ENCODE results near the gene SOX6. TPM values are rescaled to one million over a fixed set of nuclear protein-coding genes. Genes with fewer than 3 reads are reported as not detected.

SOX6 gene
- total RNA-seq, 1 donor from 2014 or later, result 53.7 TPM

DNA sequence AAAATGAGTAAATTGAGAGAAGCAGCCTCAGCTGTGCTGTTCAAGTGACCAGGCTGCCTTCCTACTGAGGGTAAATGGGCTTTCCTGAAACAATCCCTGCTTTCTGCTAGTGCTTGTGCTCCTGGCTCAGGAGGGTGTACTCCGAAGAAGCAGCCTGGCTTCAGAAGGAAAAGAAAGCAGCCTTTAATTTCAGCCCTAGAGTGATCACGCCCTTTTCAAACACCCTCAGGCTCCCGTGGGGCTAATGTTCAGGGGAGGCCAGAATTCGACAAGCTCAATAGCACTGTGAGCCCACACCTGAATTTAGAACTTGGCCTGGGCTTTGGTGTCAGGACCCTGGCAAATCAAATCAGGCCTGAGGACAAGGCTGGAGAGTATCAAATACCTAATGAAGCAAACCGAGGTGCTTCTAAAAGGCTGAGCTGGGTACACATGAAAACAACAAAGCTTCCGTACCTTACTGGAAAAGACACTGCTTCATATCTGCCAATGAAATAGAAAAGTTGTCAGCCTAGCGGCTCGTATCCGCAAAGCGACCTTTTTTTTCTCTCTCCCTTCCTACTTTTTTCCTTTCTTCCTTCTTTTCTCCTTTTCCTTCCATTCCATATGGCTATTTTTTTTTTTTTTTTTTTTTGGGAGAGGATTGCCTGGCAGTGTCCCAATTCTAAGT lies 387.8 kb downstream of the SOX6 start:
- DNase-seq (ENCODE audit: low spot score) (no peak), ATAC-seq (peak; percentile 71)
- intact Hi-C loops (cut with DNase I), result no loop called here

DNA sequence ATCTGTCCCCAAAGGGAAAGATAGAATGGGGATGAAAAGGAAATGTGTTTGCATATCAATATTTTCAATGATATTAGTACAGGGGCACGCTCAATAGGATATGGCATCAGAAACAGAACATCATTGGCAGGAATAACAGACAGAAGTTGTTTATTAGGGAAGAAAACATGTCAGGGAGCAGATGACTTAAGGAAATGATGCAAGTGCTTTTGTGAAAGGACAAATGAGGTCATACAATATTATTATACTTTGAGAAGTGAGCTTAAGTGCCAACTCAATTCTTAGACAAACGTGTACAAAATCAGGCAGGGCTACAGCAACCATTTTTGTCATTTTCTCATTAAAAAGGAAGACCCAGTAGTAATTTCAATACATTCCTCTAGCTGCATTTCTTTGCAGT lies 388.4 kb downstream of the SOX6 start:
- DNase-seq (ENCODE audit: low spot score), result no peak
- ATAC-seq, result peak; percentile 53
- intact Hi-C loops (cut with DNase I), result no loop called here

DNA sequence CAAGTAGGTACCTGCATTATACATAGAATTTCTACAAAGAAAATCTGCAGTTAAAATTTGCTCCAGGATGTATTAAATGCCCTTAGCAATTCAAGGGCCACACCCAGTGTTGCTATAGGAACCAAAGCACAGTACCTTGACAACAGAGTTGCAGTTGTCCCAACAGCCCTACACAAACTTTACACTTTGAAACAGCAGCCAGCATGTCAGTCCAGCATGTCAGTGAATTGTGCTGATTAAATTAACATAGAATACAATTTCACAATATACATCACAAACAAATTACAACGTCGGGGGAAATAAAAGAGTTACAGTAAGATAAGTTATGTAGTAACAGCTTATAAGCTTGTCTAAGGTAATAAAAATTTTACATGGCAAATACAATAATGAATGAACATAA lies 389.2 kb downstream of the SOX6 start:
- ATAC-seq (no peak), DNase-seq (ENCODE audit: low spot score) (no peak)
- intact Hi-C loops (cut with DNase I), result no loop called here

DNA sequence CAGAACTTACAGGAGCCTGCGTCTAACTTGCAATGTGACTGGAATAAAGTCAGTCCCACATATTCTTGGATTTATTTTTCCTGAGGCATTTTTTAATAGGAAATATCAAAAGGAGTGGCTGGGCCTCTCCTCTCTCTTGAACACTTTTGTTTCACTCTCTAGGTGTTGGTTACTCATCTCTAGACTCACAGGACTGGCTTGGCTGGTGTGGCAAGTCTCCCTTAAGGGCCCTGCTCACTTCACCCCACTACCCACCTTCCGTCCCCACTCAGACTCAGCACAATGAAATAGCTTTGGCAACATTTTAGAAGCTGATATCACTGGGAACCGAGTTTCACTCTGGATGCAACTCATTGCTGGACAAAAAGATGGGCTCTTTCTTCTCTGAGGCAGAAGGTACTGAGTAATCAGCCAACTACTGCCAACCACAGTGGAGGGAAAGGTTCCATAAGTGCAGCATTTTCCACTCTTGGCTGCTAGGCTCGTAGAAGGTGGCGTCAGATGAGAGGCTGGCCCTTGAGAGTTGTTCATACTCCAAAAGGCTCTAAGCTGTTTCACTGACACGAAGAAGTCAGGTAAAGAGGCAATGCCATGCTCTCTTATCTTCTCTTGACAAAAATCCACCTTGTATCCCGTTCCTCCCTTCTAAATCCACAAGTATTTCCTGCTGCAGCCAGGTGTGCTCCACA lies 390.6 kb downstream of the SOX6 start:
- intact Hi-C loops (cut with DNase I), result no loop called here
- DNase-seq (ENCODE audit: low spot score) (no peak), ATAC-seq (no peak)

DNA sequence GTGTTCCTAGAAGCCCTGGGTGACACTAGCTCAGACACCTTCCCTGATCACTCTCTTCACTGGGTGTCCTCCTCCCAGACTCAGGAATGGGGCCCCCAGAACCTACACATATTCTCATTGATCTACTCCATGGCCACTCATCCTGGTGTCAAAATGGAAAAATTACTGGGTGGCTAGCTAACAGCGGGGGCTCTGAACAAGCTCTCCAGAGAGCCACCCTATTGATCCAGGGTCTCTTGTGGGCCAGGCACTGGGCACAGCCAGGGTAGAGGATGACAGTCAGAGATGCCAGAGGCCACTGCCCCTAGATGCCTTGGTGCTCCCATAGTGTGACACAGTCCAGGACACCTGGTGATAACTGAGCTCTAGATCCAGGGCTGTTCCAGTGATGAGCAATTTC lies 393.1 kb downstream of the SOX6 start:
- no peak for DNase-seq (ENCODE audit: low spot score)
- intact Hi-C loops (cut with DNase I), result no loop called here
- ATAC-seq, result no peak

DNA sequence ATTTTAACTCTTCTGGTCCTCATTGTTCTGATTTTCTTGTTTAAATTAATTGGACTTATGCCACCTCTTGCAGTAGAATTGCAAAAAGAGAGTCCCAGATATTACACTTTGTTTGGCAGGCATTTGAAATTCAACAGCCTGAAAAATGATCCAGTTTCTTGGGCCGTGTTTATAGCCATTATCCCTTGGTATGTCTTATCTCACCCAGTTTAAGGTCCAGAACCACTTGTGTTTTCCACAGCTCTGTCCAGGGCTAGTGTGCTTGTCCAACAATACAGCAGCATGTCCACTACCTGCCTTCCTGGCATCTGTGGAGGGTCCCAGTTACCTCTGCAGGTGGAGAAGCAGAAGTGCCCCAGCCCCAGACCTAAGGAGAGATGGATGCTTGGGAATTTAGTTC lies 397.4 kb downstream of the SOX6 start:
- ATAC-seq, result no peak
- intact Hi-C loops (cut with DNase I), result no loop called here
- DNase-seq (ENCODE audit: low spot score), result no peak

DNA sequence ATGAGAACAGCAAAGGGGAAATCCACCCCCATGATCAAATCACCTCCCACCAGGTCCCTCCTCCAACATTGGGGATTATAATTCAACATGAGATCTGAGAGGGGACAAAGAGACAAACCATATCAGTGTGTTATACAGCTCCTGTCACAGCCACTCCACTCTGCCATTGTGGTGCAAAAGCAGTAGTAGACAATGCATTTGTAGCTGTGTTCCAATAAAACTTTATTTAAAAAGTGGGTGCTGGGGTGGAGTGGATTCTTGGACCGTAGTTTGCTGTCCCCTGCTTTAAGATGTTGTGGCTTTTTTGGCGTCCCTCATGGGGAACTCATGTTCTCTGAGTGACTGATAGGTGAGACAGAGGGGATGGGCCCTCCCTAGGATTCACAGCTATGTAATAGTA lies 399.1 kb downstream of the SOX6 start:
- intact Hi-C loops (cut with DNase I), result no loop called here
- ATAC-seq (no peak), DNase-seq (ENCODE audit: low spot score) (no peak)

DNA sequence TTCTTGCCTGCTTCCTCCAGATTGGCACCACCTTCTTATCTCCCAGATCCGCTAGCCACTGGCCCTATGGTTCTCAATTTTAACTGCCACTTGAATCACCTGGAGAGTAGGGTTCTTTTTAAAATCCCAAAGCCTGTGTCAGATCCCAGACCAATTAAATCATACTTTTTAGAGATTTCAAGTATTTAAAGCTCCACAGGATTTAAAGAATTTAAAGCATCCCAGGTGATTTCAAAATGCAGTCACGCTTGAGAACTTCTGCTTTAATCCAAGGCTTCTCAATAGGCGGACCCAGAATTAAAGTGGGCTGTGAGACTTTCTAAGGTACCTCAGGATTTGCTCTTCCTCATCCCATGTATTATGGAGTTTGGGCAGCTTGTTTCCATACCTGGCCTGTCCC lies 400.0 kb downstream of the SOX6 start:
- intact Hi-C loops (cut with DNase I), result no loop called here

DNA sequence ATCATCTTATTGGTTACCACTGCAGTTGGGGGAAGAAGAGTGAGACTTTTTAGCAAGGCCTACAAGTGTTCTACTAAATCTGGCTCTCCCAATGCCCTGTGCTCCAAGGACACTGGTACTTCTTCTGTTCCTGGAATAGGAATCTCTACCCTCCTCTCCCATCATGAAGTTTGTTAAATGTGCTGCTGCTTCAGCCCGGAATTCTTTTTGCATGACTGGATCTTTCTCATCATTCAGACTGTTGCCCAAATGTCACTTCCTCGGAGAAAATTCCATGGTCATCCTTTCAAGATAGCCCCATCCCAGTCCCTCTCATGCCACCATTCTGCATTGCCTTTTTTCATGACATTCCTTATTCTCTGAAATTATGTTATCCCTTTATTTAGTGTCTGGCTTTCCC lies 400.8 kb downstream of the SOX6 start:
- intact Hi-C loops (cut with DNase I), result no loop called here
- ATAC-seq (no peak), DNase-seq (ENCODE audit: low spot score) (no peak)

More for the DNA sequence above, 400.0 kb downstream of the SOX6 start:
- ATAC-seq, result no peak
- DNase-seq (ENCODE audit: low spot score), result no peak

DNA sequence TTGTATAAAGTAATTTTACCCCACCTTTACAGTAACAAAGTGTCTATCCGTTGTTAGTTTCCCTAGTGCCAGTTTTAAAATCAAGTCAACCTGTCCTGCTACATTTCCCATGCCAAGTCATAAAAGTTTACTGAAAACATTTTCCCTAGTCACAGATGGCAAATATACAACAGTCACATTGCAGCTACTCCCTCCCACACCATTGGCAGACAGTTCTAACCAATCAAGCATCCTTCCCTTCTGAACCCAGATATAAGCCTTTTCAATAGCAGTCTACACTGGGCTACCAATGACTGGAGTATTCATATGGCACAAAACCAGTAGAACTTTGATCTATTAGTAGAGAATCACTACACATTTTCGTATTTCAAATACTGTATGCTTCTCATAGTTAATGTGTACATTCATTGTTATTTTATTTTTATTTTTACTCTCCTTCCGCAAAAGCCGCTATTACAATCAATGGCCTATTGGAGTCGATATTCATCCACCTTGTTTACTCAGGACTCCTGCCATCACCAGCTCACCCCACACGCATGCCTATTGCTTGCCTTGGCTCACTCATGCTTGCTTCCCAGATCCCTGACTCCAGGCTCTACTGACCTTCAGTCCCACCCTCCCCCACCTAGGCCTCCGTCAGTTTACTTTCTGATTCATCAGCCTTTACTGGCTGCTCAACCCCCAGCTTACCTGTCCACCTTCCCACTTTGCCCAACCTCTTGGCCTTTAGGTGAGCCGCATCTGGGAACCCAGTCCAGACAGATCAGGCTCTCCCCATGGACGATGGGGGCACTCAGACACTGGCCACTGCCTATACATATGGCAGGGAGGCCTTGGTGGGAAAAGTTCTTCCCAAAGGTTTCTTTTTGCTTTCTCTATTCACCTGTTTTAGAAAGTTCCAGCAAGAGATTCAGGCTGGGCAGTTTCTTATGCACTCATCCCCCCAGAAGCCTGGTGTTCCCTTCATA lies 408.4 kb downstream of the SOX6 start:
- no peak for ATAC-seq
- intact Hi-C loops (cut with DNase I), result no loop called here

DNA sequence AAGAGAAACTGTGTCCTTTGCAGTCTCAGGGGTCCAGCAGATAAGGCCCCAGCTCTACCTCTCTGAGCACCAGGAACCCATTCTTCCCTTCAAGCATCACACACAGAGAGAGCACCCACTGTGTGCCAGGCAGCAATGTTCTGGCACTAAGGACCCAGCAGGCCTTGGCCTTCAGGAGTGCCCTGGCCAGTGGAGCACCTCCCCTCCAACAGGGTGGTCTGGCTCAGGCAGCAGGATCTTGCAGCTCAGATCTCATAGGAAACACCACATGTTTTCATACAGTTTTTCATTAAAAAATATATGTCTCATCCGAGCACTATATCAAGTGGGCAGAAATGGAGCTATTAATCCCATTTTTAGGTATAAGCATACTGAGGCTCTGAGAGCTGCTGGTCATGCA lies 410.6 kb downstream of the SOX6 start:
- DNase-seq (ENCODE audit: low spot score) (no peak), ATAC-seq (no peak)
- intact Hi-C loops (cut with DNase I), result no loop called here

More for the DNA sequence above, 408.4 kb downstream of the SOX6 start:
- DNase-seq (ENCODE audit: low spot score), result no peak

DNA sequence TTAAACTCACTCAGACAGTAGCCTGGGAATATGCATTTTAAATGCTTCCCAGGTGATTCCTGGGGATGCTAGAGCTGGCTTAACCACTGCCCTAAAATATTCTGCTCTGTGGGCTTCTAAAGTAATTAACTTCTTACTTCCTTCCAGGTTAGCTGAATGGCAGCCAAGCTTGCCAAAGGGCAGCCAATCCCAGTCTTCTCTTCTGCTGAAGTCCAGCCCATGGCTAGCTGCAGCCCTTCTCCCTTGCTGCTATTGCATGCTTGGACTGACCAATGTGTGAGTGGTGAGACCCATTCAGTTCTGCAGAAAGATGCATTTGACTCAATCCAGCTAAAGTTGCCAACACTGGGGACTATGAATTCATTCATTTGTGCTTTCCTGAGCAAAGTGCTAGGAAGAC lies 411.9 kb downstream of the SOX6 start:
- intact Hi-C loops (cut with DNase I), result no loop called here
- DNase-seq (ENCODE audit: low spot score) (no peak), ATAC-seq (no peak)

DNA sequence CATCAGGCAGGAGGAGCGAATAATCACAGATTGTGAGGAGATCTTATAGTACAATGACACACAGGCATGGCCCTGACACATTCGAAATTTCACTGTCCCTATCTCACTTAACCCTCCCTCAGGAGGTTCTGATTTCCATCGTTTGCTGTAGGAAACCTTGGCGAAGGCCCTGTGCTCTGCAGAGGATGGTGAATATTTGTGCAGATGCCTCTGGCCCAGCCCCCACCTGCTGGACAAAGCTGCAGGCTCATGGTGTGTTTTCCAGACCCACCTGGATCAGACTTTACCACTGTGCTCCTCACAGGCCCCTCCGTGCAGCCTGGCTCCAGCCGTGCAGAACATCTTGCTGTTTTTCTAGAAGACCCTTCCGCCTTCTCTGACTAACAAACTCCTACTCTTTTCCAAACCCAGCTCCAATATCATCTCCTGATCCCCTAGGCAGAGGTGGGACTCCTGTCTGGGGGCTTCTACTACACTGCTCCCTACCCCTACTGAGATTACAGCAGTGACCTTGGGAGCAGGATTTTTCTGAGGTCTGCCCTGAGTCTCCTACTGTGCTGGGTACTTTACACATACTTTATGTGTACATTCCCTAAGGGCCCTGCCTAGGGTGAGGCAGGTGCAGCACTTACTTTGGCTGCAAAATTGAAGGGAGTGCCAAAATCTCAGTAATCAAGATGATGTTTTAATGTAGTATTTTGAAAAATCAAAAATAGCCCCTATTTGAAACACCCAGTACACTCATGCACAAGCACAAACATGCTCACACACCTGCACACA lies 412.7 kb downstream of the SOX6 start:
- intact Hi-C loops (cut with DNase I), result no loop called here
- ATAC-seq (no peak), DNase-seq (ENCODE audit: low spot score) (no peak)

DNA sequence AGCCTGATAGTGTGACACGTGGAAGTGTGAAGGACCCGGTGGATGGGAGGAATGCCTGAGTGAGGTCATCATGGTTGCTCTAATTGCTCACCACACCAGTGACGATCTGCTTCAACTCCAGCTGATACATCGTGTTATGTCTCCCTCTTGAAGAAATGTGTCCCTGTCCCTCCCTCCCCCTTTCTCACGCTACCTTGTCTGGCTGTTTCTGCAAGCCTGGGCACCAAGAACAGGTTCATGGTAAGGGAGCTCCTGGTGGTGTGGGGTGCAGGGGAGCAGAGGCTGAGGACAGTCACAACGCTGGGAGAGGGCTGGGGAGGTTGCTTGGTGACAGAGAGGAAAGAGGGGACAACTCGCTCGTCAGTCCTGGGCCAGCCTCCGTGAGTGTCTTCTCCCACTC lies 413.4 kb downstream of the SOX6 start:
- no peak for ATAC-seq
- no peak for DNase-seq (ENCODE audit: low spot score)
- intact Hi-C loops (cut with DNase I), result no loop called here

DNA sequence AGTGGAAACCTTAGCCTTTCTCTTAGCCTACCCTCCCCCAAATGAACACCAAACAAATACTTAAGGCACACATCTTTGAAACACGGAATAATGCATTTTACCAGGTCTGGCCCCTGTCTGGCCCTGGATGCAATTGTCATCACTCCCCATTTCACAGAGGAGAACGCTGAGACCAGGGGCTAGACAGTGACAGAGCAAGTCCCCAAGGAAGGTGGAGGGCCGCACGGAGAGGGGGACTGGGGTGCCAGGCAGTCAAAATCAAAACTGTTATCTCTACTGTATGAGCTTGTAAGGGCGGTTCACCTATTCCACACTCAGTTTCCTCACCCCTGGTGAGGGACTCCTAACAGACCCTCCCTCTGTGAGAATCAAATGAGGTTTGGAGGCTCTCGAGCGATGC lies 414.2 kb downstream of the SOX6 start:
- intact Hi-C loops (cut with DNase I), result no loop called here
- no peak for ATAC-seq
- no peak for DNase-seq (ENCODE audit: low spot score)

DNA sequence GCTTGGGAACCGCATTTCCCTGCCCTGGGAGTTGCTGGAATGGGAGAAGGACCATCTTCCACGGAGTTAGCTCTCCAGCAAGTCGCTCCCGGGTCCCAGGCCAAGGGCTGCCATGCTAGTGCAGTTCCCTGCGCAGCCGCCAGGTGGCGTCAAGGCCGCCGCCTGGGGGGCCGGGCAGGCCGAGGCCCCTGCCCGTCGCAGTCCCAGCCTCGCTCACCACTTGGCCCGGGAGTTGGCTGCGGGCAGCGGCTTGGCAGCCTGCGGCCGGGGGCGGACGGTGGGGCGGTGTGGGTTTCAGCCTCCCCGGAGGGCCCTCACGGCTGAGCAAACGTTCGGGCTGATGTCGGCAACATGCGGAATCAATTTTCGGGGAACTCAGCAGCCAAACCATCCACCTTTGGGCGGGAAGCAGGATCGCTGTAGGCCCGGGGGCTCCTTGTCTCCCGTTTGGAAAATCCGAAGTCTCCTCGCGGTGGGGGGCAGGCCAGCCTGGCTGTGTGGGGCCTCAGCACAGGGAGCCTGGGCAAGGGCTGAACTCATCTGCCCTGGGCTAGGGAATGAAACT lies 415.1 kb downstream of the SOX6 start:
- intact Hi-C loops (cut with DNase I), result no loop called here
- DNase-seq (ENCODE audit: low spot score), result peak; percentile 78
- peak; percentile 89 for ATAC-seq

DNA sequence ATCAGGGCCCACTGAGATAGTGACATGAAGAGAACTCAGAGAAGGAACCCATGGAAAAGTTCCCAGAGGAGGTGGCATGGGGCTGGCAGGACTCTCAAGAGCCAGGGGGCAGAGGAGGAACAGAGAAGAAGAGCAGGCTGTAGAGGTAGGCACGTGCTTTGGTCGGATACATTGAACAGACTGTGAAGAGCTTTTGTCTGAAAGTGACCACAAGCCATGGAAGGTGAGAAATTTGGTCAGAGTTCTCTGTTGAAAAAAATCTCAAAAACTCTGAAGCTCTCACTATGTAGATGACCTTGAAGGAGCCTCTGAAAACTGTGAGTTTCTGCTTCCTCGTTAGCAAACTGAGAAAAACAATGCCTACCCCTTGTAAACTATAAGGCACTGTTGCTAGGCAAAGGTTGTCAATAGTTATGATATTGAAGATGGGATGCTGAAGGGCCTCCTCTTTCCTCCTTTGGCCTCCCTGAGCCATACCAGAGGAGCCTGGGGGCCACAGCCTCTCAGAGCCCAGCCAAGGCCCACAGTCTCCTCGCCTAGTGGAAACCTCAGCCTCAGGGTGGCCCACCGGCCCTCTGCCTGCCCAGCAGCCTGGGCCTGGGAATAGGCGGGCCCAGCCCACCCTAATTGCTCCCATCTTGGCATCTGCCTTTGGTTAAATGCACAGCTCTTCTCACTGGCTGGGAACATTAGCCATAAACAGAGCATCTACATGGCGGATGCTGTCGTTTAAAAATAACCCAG lies 415.7 kb downstream of the SOX6 start:
- DNase-seq (ENCODE audit: low spot score), result no peak
- ATAC-seq, result no peak
- intact Hi-C loops (cut with DNase I), result no loop called here

DNA sequence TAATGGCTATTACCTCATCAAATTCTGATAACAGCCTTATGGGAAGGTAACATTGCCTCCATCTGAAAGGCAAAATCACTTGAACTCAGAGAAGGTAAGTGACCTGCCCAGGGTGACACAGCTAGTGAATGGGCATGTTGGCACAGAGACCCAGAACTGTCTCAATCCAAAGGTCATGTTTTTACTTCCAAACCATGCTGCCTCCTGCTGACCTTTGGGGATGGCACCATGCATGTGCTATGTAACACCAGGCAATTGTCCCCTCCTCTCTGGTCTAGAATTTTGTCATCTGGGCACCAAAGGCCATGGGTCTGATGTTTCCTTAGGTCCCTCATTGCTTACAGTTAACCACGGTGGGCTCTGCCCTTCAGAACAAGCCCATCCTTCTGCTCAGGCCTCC lies 417.4 kb downstream of the SOX6 start:
- no peak for DNase-seq (ENCODE audit: low spot score)
- no peak for ATAC-seq
- intact Hi-C loops (cut with DNase I), result no loop called here

Data from sciatic nerve (tissue), 2 donors.